KOPT-K1 (cell line): Measurements from ENCODE around the gene PTPN21.

Experiments
- H3K27ac ChIP-seq: fragments of 200-600 bp; sonication (generic); 2 replicates; pipeline ENCODE4 v1.5.1; 2016; ENCODE audit warnings: antibody characterized with exemption, mild to moderate bottlenecking, low read depth, low read length; ENCODE audit not compliant: poor library complexity, severe bottlenecking
- H3K36me3 ChIP-seq: fragments of 200-600 bp; sonication (generic); 2 replicates; pipeline ENCODE4 v1.5.1; 2017; ENCODE audit warnings: antibody characterized with exemption, mild to moderate bottlenecking, low read length, moderate library complexity; ENCODE audit not compliant: insufficient read depth
- H3K9me3 ChIP-seq: fragments of 200-600 bp; sonication (generic); 2 replicates; pipeline ENCODE4 v1.5.1; 2017; ENCODE audit warnings: antibody characterized with exemption, low read length, mild to moderate bottlenecking; ENCODE audit not compliant: insufficient read depth, poor library complexity, severe bottlenecking

PTPN21 gene

DNA sequence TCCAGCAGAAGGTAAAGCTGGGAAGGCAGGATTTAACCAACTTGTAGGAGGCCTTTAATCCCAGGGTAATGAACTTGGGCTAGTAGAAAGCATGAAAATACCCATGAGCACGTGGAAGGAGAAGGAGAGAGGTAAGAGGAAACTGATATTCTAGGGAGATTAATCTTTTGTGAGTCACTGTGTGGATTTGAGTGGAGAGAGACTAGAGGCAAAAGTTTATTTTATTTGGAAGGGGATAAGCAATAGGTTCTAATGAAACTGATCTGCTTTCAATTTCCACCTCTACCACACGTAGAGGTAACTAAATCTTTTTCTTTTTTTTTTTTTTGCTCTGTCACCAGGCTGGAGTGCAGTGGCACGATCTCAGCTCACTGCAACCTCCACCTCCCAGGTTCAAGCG is 52.1 kb downstream of the PTPN21 start:
- Histone ChIP-seq H3K36me3 (no peaks in the 10 kb centered on the region), H3K27ac (no peak overlapping the region)

DNA sequence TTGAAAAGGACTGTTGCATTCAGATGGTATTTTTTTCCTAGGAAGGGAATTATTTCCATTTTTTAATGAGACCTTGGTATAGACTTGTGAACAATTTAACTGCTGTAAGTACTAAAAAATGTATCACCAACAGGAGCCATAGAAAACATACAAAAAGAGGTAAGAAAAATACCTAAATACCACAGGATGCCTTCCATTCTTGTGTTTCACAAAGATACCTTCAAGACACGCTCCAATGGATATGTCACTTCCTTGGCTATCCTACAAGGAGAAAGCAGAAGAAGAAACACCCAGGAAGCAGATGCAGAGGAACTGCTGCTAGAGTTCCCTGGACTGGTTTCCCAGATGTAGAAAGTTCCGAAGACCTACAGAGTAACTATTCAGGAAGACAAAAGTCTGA is 54.2 kb downstream of the PTPN21 start:
- no peaks in the 10 kb centered on the region for H3K36me3 ChIP-seq
- no peaks in the 10 kb centered on the region for H3K9me3 ChIP-seq
- H3K27ac ChIP-seq, result no peak overlapping the region

More for the DNA sequence above, 52.1 kb downstream of the PTPN21 start:
- no peaks in the 10 kb centered on the region for H3K9me3 ChIP-seq

DNA sequence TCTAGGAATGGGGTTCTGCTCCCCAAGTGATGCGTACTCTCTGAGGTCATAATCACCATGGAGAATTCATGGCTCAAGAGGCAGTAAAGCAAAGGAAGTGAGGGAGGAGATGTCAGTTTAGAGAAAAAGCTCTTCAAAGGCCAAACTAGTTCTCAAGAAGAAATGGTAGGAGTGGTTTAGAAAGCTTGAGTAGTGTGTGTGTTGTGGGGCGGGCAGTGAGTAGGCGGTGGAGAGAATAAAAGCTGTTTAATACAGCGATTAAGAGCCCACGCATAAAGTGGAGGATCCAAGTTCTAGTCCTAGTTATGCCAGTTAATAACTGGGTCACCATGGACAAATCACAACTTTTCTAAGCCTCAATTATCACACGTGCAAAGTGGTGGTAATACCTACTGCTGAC is 55.6 kb downstream of the PTPN21 start:
- no peaks in the 10 kb centered on the region for H3K9me3 ChIP-seq
- H3K27ac ChIP-seq, result no peak overlapping the region
- no peaks in the 10 kb centered on the region for H3K36me3 ChIP-seq

- no peaks in the 10 kb centered on the region for H3K9me3 ChIP-seq
- no peak overlapping the region for H3K27ac ChIP-seq
- H3K36me3 ChIP-seq, result no peaks in the 10 kb centered on the region
These were observed 58.4 kb downstream of the PTPN21 start for GRCh38 chr14:88496414-88496813.

DNA sequence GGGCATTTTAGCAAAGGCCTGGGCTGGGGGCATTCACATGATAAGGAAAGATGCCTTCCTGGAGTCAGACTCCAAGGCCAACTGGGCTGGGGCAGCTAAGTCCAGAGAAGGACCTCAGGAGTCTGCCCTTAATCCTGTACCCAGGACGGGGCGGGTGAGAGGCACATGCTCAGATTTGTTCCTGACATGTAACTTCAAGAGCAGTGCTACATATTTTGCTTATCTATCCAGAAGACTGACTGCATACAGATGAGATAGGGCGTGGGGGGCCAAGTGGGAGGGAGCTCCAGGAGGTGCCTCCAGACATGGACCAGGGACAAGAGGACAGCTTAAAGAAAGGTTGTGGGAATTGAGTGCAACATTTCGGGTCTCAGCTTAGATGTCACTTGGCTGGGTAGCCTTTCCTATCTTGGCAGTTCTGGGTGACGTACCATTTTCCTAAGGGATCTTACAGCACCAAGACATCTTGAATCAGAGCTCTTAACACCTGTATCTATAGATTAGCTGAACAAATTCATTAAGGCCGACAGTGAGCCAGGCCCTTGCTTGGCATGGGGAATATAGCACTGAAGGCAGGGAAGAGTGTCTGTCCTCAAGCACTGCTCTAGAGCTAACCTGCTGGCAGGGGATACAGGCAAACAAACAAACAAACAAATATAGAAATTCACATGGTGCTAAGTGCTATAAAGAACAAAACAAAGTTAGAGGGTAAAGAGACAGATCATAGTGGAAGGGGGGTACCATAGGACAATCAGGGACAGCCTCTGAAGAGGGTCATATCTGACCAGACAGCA is 61.2 kb downstream of the PTPN21 start:
- no peak overlapping the region for H3K27ac ChIP-seq
- H3K36me3 ChIP-seq, result no peaks in the 10 kb centered on the region
- H3K9me3 ChIP-seq, result no peaks in the 10 kb centered on the region

DNA sequence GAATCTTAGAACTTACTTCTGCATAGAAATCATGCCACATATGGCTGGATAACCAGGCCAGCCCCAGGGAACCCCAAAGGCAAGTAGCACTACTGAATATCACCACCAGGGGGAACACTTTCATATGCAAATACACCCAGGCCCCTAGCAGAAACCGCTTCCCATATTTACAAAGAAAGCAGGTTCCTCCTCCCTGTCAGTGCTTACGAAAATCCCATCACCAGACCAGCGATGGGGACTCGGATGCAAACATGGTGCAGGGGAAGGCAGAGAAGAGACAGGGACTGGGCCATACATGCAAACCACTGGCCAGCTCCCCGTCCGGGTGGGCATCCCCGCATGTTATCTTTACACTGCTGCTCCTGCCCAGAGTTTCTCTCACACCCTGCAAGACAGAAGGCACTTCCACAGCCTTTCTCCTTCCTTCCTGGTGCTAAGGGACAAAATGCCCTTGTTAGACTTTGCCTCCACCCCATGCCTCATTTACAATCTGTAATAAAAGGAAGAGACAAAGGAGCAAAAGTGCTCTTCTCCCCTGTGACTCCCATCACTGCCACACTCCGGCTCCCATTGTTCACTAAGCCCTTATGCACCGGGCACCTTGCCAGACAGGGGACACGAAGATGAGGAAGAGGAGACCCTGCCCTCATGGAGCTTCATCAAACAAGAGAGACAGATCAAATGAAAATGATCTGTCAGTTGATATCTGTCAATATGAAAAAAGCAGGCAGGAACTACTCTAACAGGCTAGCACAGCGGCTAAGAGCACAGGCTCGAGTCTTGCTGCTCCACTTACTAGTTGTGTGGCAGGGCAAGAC is 62.3 kb downstream of the PTPN21 start:
- no peaks in the 10 kb centered on the region for H3K9me3 ChIP-seq
- H3K36me3 ChIP-seq, result no peaks in the 10 kb centered on the region
- no peak overlapping the region for H3K27ac ChIP-seq

GRCh38 chr14:88490168-88490567 is 64.6 kb downstream of the PTPN21 start:
- Histone ChIP-seq H3K9me3 (no peaks in the 10 kb centered on the region), H3K27ac (no peak overlapping the region), H3K36me3 (no peaks in the 10 kb centered on the region)

DNA sequence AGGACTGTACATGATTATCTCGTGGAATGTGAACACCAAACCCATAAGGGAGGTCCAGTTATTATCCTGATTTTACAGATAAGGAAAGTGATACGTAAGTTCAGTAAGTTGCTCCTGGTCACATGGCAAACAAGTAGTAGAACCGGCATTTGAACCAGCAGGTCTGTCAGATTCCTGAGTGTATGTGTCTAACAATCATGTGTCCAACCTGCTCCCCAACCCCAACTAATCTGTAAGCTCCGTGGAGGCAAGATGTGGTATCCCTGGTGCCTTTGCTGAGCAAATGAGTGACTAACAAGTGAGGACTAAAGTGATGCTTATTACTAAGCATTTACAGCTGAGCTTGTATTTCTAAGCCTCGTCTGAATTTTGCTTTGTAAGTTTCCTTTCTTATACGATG is 65.9 kb downstream of the PTPN21 start:
- no peaks in the 10 kb centered on the region for H3K36me3 ChIP-seq
- H3K9me3 ChIP-seq, result no peaks in the 10 kb centered on the region
- H3K27ac ChIP-seq, result no peak overlapping the region

DNA sequence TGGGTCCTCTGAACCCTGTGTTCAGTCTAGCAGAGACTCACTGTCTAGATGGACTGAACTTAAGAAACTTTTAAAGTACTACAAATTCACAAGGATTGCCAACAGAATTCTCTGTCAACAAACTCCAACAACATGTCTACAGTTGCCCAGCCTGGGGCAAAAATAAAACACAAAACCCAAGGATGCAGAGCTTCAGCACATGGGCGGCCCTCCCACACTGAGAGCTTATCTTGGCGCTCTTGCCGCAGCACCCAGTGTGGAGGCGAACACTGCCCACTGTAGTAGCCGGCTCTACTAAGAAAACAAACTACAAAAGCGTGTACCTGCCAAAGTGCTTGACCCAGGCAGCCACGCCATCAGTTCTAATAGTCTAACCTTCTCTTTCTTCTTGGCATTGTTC is 66.7 kb downstream of the PTPN21 start:
- no peaks in the 10 kb centered on the region for H3K36me3 ChIP-seq
- no peaks in the 10 kb centered on the region for H3K9me3 ChIP-seq
- H3K27ac ChIP-seq, result no peak overlapping the region

GRCh38 chr14:88482524-88482923 is 72.3 kb downstream of the PTPN21 start:
- no peak overlapping the region for H3K27ac ChIP-seq
- no peaks in the 10 kb centered on the region for H3K9me3 ChIP-seq
- H3K36me3 ChIP-seq, result no peaks in the 10 kb centered on the region

GRCh38 chr14:88481794-88482193 is 73.0 kb downstream of the PTPN21 start:
- Histone ChIP-seq H3K9me3 (no peaks in the 10 kb centered on the region), H3K36me3 (no peaks in the 10 kb centered on the region), H3K27ac (no peak overlapping the region)

DNA sequence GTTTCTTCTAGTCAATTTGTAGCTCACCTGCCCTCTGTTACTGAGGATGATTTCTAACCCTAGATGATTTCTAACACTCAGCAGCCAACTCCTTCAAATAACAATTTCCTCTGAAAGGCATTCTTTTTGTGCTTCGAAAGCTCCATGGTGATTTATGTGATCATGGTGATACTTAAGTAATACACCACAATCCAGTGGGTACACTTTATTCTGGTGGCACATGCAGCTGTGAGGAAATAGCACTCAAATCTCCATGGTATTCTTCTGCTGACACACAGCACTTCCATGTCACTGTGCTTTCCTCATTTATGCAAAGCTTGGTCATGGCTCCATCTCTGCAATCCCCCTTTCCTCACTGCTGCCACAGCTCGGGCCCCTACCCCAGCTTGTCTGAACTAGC is 73.7 kb downstream of the PTPN21 start:
- Histone ChIP-seq H3K27ac (no peak overlapping the region), H3K36me3 (no peaks in the 10 kb centered on the region), H3K9me3 (no peaks in the 10 kb centered on the region)

DNA sequence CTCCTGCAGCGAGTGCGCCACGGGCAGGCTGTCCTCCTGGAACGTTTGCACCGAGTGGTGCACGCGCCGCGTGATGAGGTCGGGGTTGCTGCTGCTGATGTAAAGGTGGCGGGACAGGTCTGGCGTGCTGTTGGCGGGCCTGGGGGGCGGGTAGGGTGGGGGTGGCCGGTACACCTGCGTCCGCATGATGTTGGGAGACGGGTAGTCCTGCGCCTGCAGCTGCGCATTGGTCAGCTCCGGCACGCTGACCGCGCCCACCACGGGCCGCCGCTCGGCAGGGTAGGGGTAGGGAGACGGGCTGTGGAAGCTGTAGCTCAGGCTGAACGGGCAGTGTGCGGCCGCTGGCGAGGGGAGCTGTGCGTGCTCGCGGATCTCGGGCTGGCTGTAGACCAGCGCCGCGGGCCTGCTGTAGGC is 75.2 kb downstream of the PTPN21 start:
- Histone ChIP-seq H3K36me3 (no peaks in the 10 kb centered on the region), H3K27ac (no peak overlapping the region)

DNA sequence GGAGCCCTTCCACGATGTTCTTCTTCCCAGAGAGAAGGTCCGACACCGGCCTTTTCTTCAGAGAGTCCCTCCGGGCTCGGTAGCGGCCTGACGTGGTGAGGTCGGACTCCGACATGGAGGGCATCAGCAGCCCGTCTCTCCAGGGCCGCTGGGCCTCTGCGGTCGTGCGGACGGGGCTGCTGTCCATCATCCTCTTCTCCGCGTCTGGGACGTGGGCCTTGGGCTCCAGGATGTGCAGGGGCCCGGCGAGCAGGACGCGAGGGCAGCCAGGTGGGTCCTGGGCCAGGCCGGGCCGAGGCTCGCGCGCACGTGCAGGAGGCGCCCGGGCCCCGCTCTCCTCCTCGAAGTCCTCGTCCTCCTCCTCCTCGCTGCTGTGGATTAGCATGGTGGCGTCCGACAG is 75.9 kb downstream of the PTPN21 start:
- no peaks in the 10 kb centered on the region for H3K9me3 ChIP-seq
- no peaks in the 10 kb centered on the region for H3K36me3 ChIP-seq
- no peak overlapping the region for H3K27ac ChIP-seq

More for the DNA sequence above, 75.2 kb downstream of the PTPN21 start:
- H3K9me3 ChIP-seq, result no peaks in the 10 kb centered on the region

GRCh38 chr14:88477513-88478250 is 77.1 kb downstream of the PTPN21 start:
- Histone ChIP-seq H3K27ac (no peak overlapping the region), H3K9me3 (no peaks in the 10 kb centered on the region), H3K36me3 (no peaks in the 10 kb centered on the region)
